GM18870 (cell line): ENCODE data around the gene LTBP1.
"Not testable (repeated sequence)": the region's sequence is repeated elsewhere in the genome, so short reads cannot be mapped to it uniquely, and the experiment has no call there.

Experiments
- ATAC-seq: cut with Tn5 transposase; IDR thresholded peaks from one replicate; pipeline ENCODE4 v1.9.1; 2021; ENCODE audit warnings: moderate library complexity; ENCODE audit not compliant: unreplicated experiment

Gene LTBP1

GRCh38 chr2:33366473-33366872, 419.7 kb downstream of the LTBP1 start:
- ATAC-seq: no peak

- ATAC-seq: not testable (repeated sequence)
Measured at GRCh38 chr2:33368524-33368923, 421.8 kb downstream of the LTBP1 start.

- no peak for ATAC-seq
Measured at GRCh38 chr2:33369191-33369590, 422.4 kb downstream of the LTBP1 start.

- ATAC-seq: no peak
Measured at GRCh38 chr2:33370636-33371265, 424.0 kb downstream of the LTBP1 start.

- no peak for ATAC-seq
Measured at GRCh38 chr2:33371304-33372090, 424.7 kb downstream of the LTBP1 start.

- ATAC-seq: no peak
Measured at GRCh38 chr2:33372940-33373553, 426.3 kb downstream of the LTBP1 start.

GRCh38 chr2:33373986-33374385, 427.2 kb downstream of the LTBP1 start:
- no peak for ATAC-seq

- ATAC-seq: no peak
Measured at GRCh38 chr2:33375054-33375453, 428.3 kb downstream of the LTBP1 start.

- no peak for ATAC-seq
Measured at GRCh38 chr2:33377048-33377447, 430.3 kb downstream of the LTBP1 start.

GRCh38 chr2:33378556-33379210, 431.9 kb downstream of the LTBP1 start:
- no peak for ATAC-seq

- no peak for ATAC-seq
Measured at GRCh38 chr2:33380001-33380609, 433.4 kb downstream of the LTBP1 start.

GRCh38 chr2:33380719-33381118, 434.0 kb downstream of the LTBP1 start:
- no peak for ATAC-seq

GRCh38 chr2:33381301-33381858, 434.6 kb downstream of the LTBP1 start:
- ATAC-seq: no peak

GRCh38 chr2:33383855-33384598, 437.3 kb downstream of the LTBP1 start:
- no peak for ATAC-seq

- no peak for ATAC-seq
Measured at GRCh38 chr2:33384599-33384961, 437.8 kb downstream of the LTBP1 start.

GRCh38 chr2:33388996-33389395, 442.2 kb downstream of the LTBP1 start:
- no peak for ATAC-seq

GRCh38 chr2:33389695-33390094, 442.9 kb downstream of the LTBP1 start:
- not testable (repeated sequence) for ATAC-seq

- ATAC-seq: no peak
Measured at GRCh38 chr2:33391529-33392255, 444.9 kb downstream of the LTBP1 start.

GRCh38 chr2:33392366-33392765, 445.6 kb downstream of the LTBP1 start:
- no peak for ATAC-seq

GRCh38 chr2:33395034-33395433, 448.3 kb downstream of the LTBP1 start:
- ATAC-seq: no peak
